Measurements from ENCODE around the gene JAZF1.

Gene JAZF1

GRCh38 chr7:28191751-28192150 lies 11.2 kb upstream of the JAZF1 start:
- no peak for DNase-seq (ENCODE audit: low read depth in 2 of 2)

GRCh38 chr7:28191184-28191583 lies 10.6 kb upstream of the JAZF1 start:
- DNase-seq (ENCODE audit: low read depth in 2 of 2) = no peak

- DNase-seq (ENCODE audit: low read depth in 2 of 2) = no peak
Observed at GRCh38 chr7:28190077-28190710, 9.6 kb upstream of the JAZF1 start.

- DNase-seq (ENCODE audit: low read depth in 2 of 2) = no peak
Observed at GRCh38 chr7:28187012-28187411, 6.4 kb upstream of the JAZF1 start.

GRCh38 chr7:28183627-28184026 lies 3.0 kb upstream of the JAZF1 start:
- DNase-seq (ENCODE audit: low read depth in 2 of 2) = no peak

GRCh38 chr7:28182071-28182471 lies 1.5 kb upstream of the JAZF1 start:
- DNase-seq (ENCODE audit: low read depth in 2 of 2) = no peak

- DNase-seq (ENCODE audit: low read depth in 2 of 2) = no peak
Observed at GRCh38 chr7:28181416-28181815, 821 bp upstream of the JAZF1 start.

- no peak for DNase-seq (ENCODE audit: low read depth in 2 of 2)
Observed at GRCh38 chr7:28180031-28180363, 598 bp downstream of the JAZF1 start.

GRCh38 chr7:28179120-28180030 lies 1.2 kb downstream of the JAZF1 start:
- peak; percentile 44 for DNase-seq (ENCODE audit: low read depth in 2 of 2)

- DNase-seq (ENCODE audit: low read depth in 2 of 2) = no peak
Observed at GRCh38 chr7:28178599-28178998, 2.0 kb downstream of the JAZF1 start.

- no peak for DNase-seq (ENCODE audit: low read depth in 2 of 2)
Observed at GRCh38 chr7:28177836-28178235, 2.8 kb downstream of the JAZF1 start.

- DNase-seq (ENCODE audit: low read depth in 2 of 2) = no peak
Observed at GRCh38 chr7:28176645-28177044, 4.0 kb downstream of the JAZF1 start.

GRCh38 chr7:28176174-28176573 lies 4.4 kb downstream of the JAZF1 start:
- no peak for DNase-seq (ENCODE audit: low read depth in 2 of 2)

GRCh38 chr7:28174901-28175661 lies 5.5 kb downstream of the JAZF1 start:
- DNase-seq (ENCODE audit: low read depth in 2 of 2) = no peak

- no peak for DNase-seq (ENCODE audit: low read depth in 2 of 2)
Observed at GRCh38 chr7:28174442-28174841, 6.2 kb downstream of the JAZF1 start.

GRCh38 chr7:28173531-28173930 lies 7.1 kb downstream of the JAZF1 start:
- no peak for DNase-seq (ENCODE audit: low read depth in 2 of 2)

- no peak for DNase-seq (ENCODE audit: low read depth in 2 of 2)
Observed at GRCh38 chr7:28172958-28173357, 7.6 kb downstream of the JAZF1 start.

GRCh38 chr7:28170701-28171100 lies 9.9 kb downstream of the JAZF1 start:
- DNase-seq (ENCODE audit: low read depth in 2 of 2) = no peak

GRCh38 chr7:28169230-28169629 lies 11.4 kb downstream of the JAZF1 start:
- no peak for DNase-seq (ENCODE audit: low read depth in 2 of 2)

GRCh38 chr7:28168393-28169158 lies 12.0 kb downstream of the JAZF1 start:
- DNase-seq (ENCODE audit: low read depth in 2 of 2) = no peak

- no peak for DNase-seq (ENCODE audit: low read depth in 2 of 2)
Observed at GRCh38 chr7:28166982-28167715, 13.4 kb downstream of the JAZF1 start.

Data from stimulated activated CD4-positive, alpha-beta T cell treated with anti-CD3 and anti-CD28 coated beads, Interleukin-1b, Interleukin-23, amount 100 ng/mL, for 1 hour (primary cell).